ENCODE data around the gene PIGT. TPM values are rescaled to one million over a fixed set of nuclear protein-coding genes. Genes with fewer than 3 reads are reported as not detected.

The PIGT gene
- total and polyA plus RNA-seq, 2 donors (not counting 1 experiment from before 2014, with no cell fraction given), result 25.8 to 53.9 TPM

GRCh38 chr20:45452772-45453691 lies 37.1 kb downstream of the PIGT start:
- H3K4me3 ChIP-seq (replicated peaks in 1 of 4; ENCODE audit: control extremely low read depth in 1 of 4, insufficient read depth in 1 of 4, low read depth in 3 of 4, low read length in 4 of 4), result no peak overlapping the region
- no peaks in the 10 kb centered on the region for H3K36me3 ChIP-seq (ENCODE audit: control insufficient read depth, insufficient read depth, low read length)
- no peaks in the 10 kb centered on the region for H3K4me1 ChIP-seq (ENCODE audit: control insufficient read depth, extremely low read depth, insufficient read depth, low read length)
- H2AFZ ChIP-seq (ENCODE audit: low read length), result no peak overlapping the region
- no peaks in the 10 kb centered on the region for H3K79me2 ChIP-seq (ENCODE audit: control insufficient read depth, insufficient read depth, low read length)
- no peaks in the 10 kb centered on the region for H4K20me1 ChIP-seq (ENCODE audit: control insufficient read depth, extremely low read depth, insufficient read depth, low read length)
- H3K4me2 ChIP-seq (ENCODE audit: extremely low read depth, insufficient read depth, low read length), result no peak overlapping the region
- no peak overlapping the region for H3K27ac ChIP-seq (ENCODE audit: insufficient read depth, low read length)
- no peak overlapping the region for H3K9ac ChIP-seq (ENCODE audit: insufficient read depth, low read length)
- no peak for DNase-seq (ENCODE audit: low read depth in 2 of 2)
- no peaks in the 10 kb centered on the region for H3K27me3 ChIP-seq (ENCODE audit: control insufficient read depth, insufficient read depth, low read length)
- no peaks in the 10 kb centered on the region for H3K9me3 ChIP-seq (ENCODE audit: control insufficient read depth, insufficient read depth, low read depth, low read length)
- TF ChIP-seq CTCF (conservative IDR thresholded peaks at IDR 0.05 in 1 of 2, IDR thresholded peaks at IDR 0.05 in 1 of 2; ENCODE audit: low read depth in 1 of 2, low read length in 2 of 2), result no peak
- no peak for TF ChIP-seq EZH2 (IDR thresholded peaks at IDR 0.05; ENCODE audit: low read length, missing control alignments)

- H3K27ac ChIP-seq (ENCODE audit: insufficient read depth, low read length), result no peak overlapping the region
- H3K79me2 ChIP-seq (ENCODE audit: control insufficient read depth, insufficient read depth, low read length), result no peaks in the 10 kb centered on the region
Observed at GRCh38 chr20:45456632-45457031, 40.7 kb downstream of the PIGT start.

More at GRCh38 chr20:45456632-45457031, 40.7 kb downstream of the PIGT start:
- Histone ChIP-seq H4K20me1 (ENCODE audit: control insufficient read depth, extremely low read depth, insufficient read depth, low read length) (no peaks in the 10 kb centered on the region), H3K36me3 (ENCODE audit: control insufficient read depth, insufficient read depth, low read length) (no peaks in the 10 kb centered on the region), H3K4me2 (ENCODE audit: extremely low read depth, insufficient read depth, low read length) (no peak overlapping the region), H3K4me1 (ENCODE audit: control insufficient read depth, extremely low read depth, insufficient read depth, low read length) (no peaks in the 10 kb centered on the region), H3K27me3 (ENCODE audit: control insufficient read depth, insufficient read depth, low read length) (no peaks in the 10 kb centered on the region), H3K4me3 (replicated peaks in 1 of 4; ENCODE audit: control extremely low read depth in 1 of 4, insufficient read depth in 1 of 4, low read depth in 3 of 4, low read length in 4 of 4) (no peak overlapping the region), H2AFZ (ENCODE audit: low read length) (no peak overlapping the region), H3K9me3 (ENCODE audit: control insufficient read depth, insufficient read depth, low read depth, low read length) (no peaks in the 10 kb centered on the region), H3K9ac (ENCODE audit: insufficient read depth, low read length) (no peak overlapping the region)
- DNase-seq (ENCODE audit: low read depth in 2 of 2), result no peak
- TF ChIP-seq CTCF (conservative IDR thresholded peaks at IDR 0.05 in 1 of 2, IDR thresholded peaks at IDR 0.05 in 1 of 2; ENCODE audit: low read depth in 1 of 2, low read length in 2 of 2) (no peak), EZH2 (IDR thresholded peaks at IDR 0.05; ENCODE audit: low read length, missing control alignments) (no peak)

All from fibroblast of lung (primary cell).